AG08395 (cell line): ENCODE results near the gene KBTBD6.
"Not testable (repeated sequence)": the region's sequence is repeated elsewhere in the genome, so short reads cannot be mapped to it uniquely, and the experiment has no call there.

Experiments
- DNase-seq: peaks from one replicate; pipeline ENCODE4 v3.0.0; 2012; ENCODE audit warnings: mixed read lengths, low spot score

KBTBD6 gene

GRCh38 chr13:41132512-41133152 lies at the start of gene KBTBD6:
Gene KBTBD6 (minus strand): TSS chr13:41132802. CDS start chr13:41132511, 291 bp downstream.
- DNase-seq: peak; percentile 96

DNA sequence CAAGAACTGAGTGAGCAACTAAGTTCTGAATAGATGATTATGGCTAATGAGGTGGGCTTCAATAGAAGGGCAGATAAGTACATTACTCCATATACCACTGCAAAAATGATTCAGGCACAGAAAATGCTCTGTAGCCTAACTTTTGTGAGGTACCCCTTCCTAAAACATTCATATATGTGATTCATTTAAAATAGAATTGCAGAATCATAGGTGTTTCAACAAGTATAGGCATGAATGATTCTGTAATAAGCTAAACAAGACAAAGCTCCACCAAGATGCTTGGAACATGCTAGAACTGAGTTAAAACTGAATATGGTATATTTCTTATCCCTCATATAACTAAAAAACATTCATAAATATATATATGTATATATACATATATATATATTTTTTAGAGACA lies 49.6 kb upstream of the KBTBD6 start:
- no peak for DNase-seq

DNA sequence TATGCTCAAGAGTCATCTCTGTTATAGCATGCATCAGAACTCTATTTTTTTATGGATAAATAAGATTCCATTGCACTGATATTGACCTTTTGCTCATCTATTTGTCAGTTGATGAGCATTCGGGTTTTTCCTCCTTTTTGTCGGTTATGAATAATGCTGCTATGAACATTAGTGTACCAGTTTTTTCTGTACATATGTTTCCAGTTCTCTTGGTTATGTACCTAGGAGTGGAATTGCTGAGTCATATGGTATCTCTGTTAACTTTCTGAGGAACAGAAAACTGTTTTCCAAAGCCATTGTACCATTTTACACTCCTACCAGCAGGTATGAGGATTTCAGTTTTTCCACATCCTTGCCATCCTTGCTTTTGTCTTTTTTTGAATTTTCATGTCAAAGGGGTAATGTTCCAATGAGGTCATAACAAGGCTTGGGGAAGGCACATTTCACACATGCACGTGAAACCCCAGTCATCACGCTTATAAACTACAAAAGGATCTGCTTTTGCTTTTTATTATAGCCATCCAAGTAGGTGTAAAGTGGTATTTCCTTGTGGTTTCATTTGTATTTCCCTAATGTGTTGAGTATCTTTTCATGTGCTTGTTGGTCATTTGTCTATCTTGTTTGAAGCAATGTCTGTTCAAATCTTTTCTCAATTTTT lies 47.1 kb upstream of the KBTBD6 start:
- DNase-seq: peak; percentile 3

GRCh38 chr13:41178040-41178439 lies 45.4 kb upstream of the KBTBD6 start:
- no peak for DNase-seq

DNA sequence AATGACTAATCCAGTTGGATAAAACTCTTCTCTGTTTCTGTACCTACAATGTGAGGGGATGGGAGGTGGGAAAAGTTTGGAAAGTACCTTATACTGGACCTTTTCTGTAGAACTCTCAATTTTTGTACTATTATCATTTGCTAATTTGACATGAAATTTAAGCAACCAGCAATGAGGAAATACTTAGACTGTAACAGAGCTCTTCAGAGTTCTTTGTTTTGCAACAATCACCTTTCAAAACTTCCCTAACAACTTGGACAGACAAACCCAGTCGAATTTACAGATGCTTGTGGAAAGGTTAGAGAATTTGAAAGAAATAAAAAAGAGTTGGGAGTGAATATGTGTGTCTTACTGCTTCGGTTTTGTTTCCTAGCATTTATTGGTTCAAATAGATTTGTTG lies 45.0 kb upstream of the KBTBD6 start:
- DNase-seq: no peak

GRCh38 chr13:41175576-41175975 lies 43.0 kb upstream of the KBTBD6 start:
- not testable (repeated sequence) for DNase-seq

DNA sequence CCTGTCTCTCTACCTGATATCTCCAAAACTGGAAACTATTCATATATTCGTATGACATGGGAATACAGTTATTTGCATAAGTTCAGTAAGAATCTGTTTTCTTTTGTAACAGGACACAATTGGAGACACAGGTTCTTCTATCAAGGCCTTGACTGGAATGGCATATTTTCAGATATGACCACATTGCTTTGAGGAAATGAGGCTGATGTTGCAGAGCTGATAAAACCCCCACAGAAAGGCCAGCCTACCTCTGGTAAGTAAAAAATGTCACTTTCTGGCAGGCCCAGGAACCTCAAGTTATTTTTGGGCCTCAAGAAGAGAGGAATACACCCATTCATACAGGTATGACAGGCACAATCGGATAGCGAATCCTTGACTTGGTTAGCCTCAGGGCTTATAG lies 29.5 kb upstream of the KBTBD6 start:
- DNase-seq: no peak

DNA sequence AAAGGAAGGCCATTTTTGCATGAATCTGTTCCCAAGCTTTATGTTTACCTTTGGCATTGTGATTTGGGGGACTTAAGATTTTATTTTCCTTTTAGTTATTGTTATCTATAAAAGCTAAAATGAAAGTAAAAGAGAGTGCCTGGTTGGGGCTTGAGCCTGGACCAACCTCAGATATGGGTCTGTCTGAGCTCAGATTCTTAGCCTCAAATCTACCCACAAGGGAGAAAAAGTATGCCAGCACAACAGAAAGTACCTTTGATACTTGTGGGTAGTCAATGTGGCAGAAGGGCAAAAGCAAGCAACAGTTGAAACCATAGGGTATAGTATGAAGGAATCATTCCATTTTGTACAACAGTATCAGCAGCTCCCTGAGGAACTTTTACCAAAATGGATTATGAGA lies 26.6 kb upstream of the KBTBD6 start:
- DNase-seq: no peak

GRCh38 chr13:41157048-41157717 lies 24.6 kb upstream of the KBTBD6 start:
- DNase-seq: no peak

DNA sequence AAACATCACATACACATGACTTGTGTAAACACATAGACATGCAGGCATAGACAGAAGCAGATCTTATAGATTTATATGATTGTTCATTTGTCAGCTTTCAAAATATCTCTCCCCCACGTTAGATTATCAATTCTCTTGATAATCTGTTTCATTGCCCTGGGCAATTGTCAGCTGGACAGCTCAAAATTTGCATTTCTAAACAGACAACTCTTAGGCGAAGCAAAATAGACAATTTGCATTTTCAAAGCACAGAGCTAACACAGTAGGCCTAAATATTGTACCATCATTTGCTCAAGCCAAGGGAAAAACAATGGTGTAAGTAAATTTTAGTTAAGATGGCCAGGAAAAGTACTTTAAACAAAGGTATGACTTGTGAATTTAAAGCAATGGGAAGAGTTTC lies 24.0 kb upstream of the KBTBD6 start:
- no peak for DNase-seq

DNA sequence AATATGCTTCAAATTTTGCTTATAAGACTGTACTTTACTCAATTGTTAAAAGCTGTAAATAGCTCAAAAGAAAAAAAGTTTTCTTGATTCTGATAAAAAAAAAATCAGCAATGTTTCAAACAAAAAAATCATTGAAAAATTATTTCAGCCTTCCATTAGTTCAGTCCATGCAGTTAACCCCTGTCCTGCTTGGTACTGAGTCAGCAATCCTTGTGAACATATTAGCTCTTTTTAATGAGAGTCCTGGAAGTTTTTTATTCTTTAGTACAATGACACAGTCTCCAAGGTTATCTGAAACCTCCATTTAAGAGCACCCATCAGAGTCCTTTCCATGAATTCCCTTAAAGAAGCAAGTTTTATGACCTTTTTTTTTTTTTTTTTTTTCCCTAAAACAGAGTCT lies 21.4 kb upstream of the KBTBD6 start:
- DNase-seq: no peak

- no peak for DNase-seq
Measured at GRCh38 chr13:41152005-41152404, 19.4 kb upstream of the KBTBD6 start.

DNA sequence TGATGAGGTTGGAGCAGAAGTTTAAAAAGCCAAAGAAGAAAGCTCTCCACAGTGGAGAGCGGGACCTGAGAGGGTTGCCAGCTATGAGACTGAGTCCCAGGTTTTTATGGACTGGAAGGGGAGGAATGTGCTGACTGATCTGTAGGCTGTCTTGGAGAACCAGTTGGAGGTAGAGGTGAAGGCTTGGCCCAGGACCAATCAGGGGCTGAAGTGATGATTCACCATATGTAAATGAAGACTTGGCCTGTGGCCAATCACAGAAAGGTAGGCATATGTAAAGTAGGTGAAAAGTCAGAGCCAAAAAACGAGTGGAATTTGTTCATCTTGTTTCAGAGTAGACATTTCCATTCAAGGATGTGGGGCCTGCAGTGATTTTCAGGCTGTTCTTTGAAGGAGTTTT lies 17.5 kb upstream of the KBTBD6 start:
- DNase-seq: no peak

DNA sequence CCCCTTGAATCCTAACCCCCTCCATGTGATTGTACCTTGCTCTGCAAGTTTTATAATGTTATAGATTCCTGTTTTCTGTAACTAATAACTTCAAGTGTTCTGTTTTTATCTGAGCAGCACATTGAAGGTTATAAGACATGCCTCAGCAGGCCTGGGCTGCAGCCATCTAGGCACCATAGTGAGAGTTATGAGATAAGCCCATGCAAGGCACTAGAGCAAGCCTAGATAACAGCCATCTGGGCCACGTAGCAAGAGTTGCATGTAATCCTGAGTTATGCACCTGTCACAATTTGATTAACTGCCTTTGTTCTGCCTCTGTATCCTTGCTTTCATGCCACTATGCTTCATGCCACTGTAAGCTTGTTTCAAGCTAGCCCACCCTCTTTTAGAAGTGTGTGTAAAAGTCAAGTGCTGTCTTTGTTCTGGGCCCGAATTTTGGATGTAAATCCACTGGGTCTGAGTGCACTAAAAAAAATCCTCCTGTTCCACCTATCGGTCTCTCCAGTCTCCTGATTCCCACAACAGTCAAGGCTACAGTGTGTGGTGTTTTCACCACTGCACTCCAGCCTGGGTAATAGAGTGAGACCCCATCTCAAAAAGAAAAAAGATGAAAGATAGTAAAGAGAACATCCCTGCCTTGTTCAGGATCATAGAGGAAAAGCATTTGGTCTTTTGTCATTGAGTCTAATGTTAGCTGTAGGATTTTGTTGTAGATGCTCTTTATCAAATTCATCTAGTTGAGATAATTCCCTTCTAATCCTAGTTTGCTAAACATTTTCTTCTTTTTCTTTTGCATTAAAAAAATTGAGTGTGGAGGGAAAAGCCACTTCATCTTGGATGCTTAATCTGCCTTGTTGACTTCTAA lies 16.0 kb upstream of the KBTBD6 start:
- no peak for DNase-seq

GRCh38 chr13:41145136-41145908 lies 12.7 kb upstream of the KBTBD6 start:
- no peak for DNase-seq

DNA sequence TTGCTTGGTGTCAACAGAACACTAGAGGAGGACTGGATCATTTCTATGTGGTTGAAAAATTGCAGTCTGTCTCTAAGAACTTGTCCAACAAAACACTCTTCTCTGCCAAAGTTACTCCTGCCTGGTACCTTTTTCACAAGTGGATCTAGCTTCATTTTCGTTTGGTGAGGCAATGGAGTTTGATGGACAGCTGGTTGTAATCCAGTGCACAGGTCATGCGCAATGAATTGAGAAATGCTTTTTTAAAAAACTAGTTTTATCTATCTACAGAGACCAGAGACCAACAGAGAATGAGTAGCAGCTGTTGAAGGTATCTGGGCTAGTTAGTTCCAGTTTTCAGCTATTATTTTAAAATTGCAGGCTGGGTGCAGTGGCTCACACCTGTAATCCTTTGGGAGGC lies 12.0 kb upstream of the KBTBD6 start:
- no peak for DNase-seq

- DNase-seq: no peak
Measured at GRCh38 chr13:41139296-41139966, 6.8 kb upstream of the KBTBD6 start.

DNA sequence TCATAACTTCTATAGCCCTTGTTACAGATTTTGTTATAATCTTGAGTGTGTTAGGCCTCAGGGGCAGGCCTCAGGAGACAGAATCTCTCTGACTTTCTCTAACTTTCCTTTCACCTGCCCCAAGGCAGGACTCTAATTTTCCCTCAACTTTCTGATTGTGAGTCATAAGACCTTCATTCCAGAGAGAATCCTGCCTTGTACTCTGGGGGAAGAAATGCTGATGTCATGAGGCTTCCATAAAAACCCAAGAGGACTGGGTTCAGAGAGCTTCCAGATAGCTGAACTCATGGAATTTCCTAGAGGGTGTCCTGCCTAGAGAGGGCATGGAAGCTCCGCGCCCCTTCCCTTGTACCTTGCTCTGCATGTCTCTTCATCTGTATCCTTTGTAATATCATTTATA lies 5.3 kb upstream of the KBTBD6 start:
- peak; percentile 11 for DNase-seq

- DNase-seq: no peak
Measured at GRCh38 chr13:41137241-41137640, 4.6 kb upstream of the KBTBD6 start.

GRCh38 chr13:41136396-41137031 lies 3.9 kb upstream of the KBTBD6 start:
- DNase-seq: no peak

GRCh38 chr13:41133951-41134350 lies 1.3 kb upstream of the KBTBD6 start:
- DNase-seq: no peak
